Right hindlimb (tissue), 1 donor: Measurements from ENCODE around the gene PNMA8A.

Experiments
- DNase-seq: peaks from one replicate; pipeline ENCODE4 v3.0.0-alpha.2; 2018

Gene PNMA8A

DNA sequence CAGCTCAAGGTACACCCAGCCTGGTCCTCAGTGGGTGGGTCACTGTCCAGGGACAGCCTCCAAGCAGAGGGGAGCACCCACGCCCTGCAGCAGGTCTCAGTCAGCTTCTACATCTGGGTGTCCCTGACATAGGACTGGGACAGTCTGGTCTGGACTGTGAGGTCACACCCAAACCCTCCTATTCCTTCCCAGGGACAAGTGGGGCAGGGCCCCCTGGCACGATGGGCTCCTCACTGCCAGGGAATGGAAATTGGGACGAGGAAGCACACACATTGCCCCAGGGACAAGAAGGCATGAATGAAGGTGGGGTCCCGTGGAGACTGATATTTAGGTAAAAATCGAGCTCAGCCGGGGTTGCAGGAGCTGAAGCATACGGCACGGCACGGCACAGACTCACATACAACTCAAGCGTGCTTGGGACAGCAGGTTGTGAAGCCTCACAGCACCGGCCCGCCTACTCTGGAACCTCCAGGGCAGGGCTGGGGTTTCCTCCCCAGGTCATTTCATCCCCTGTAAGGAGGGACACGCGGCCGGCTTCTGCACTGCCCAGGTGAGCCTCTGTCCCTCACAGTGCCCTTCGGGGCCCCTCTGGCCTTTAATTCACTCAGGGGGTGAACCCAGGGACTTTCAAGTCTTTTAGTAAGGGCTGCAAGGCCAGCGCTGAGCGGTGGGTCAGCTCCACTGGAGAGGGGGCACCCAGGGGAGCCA lies 20.8 kb upstream of the PNMA8A start:
- no peak for DNase-seq

DNA sequence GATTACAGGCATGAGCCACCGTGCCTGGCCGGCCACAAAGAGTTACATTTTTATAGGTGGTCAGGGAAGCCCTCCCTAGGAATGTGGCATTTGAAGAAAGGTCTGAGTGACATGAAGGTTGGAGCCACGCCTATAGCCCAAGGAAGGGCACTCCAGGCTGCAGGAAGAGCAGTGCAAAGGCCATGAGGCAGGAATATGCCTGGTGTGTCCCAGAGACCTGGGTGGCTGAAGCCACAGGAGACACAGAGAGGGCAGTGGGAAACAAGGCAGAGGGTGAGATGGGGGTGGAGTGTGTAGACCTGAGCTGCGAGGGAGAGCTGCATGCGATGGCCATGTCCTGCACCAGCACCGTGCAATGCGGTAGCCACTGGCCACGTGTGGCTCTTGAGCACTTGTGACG lies 19.4 kb upstream of the PNMA8A start:
- no peak for DNase-seq

- peak; percentile 66 for DNase-seq
Observed at GRCh38 chr19:46489445-46490272, 18.3 kb upstream of the PNMA8A start.

DNA sequence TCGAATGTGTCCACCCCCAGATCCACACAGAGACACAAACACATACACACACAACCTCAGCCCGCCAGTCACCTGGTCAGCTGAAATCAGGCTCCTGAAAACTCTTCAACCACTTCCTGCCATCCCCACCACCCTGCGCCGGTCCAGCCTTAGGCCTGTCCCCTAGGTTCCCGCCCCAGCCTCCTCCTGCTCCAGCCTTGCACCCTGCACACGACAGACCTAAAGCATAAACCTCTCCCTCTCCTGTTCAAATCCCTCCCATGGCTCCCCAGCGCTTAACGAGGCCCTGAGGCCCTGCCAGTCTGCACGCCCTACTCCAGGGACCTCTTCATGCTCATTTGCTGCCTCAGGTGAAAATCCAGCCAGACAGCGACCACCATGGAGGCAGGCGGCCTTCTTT lies 17.2 kb upstream of the PNMA8A start:
- DNase-seq, result no peak

GRCh38 chr19:46487802-46488445 lies 16.6 kb upstream of the PNMA8A start:
- peak; percentile 90 for DNase-seq

DNA sequence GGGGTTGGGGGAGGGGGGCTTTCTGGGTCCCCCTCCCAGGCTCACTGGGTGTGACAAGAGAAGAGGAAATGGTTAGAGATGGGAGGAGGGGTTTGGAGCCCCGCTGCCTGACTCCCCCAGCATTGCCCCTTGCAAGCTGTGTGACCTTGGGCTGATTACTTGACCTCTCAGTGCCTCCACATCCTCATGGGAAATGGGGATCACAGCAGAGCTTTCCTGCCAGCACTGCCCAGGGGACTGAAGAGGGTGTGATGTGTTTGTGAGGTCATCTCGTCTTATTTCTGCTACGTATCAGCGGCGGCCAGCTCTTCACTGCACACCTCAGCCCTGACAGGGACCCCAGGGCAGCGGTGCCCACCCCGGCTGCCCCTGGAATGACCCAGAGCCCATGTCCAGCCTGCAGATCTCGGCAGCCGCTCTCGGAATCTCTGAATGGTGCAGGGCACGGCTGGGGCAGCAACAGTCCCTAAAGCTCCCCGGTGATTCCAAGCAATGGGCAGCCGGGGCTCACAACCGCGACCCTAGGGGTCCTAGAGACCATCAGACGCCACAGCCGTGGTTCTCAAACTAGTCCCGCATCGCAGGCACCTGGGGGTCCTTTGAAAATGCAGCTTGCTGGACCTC lies 15.9 kb upstream of the PNMA8A start:
- DNase-seq, result no peak

DNA sequence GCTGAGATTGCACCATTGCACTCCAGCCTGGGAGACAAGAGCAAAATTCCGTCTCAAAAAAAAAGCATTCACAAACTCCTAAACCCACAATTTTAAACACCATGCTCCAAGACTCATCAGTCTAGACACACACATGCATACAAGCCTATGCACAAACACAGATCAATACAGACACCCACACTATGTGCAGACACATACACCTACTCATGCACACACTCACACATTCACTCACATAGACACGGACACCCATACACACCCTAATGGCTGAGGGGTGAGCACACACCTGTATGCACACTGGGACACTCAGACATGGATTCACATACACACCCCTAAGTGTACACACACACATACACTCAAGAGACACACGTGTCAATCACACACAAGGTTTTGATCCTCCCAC lies 15.0 kb upstream of the PNMA8A start:
- no peak for DNase-seq

GRCh38 chr19:46484656-46485055 lies 13.3 kb upstream of the PNMA8A start:
- DNase-seq, result no peak

DNA sequence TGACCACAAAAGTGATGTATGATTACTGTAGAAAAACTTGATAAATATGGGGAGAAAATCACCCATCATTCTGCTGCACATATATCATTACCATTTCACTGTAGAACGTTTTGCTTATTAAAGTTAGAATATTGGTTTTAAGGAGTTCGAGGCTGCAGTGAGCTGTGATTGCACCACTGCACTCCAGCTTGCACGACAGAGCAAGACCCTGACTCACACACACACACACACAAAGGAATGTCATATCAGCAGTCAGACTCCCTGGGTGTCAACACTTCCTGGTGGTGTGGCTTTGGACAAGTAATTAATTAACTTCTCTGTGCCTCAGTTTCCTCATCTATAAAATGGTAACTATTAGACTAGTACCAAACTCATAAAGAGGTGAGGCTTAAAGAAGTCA lies 11.3 kb upstream of the PNMA8A start:
- no peak for DNase-seq

GRCh38 chr19:46481947-46482346 lies 10.6 kb upstream of the PNMA8A start:
- DNase-seq, result peak; percentile 84

DNA sequence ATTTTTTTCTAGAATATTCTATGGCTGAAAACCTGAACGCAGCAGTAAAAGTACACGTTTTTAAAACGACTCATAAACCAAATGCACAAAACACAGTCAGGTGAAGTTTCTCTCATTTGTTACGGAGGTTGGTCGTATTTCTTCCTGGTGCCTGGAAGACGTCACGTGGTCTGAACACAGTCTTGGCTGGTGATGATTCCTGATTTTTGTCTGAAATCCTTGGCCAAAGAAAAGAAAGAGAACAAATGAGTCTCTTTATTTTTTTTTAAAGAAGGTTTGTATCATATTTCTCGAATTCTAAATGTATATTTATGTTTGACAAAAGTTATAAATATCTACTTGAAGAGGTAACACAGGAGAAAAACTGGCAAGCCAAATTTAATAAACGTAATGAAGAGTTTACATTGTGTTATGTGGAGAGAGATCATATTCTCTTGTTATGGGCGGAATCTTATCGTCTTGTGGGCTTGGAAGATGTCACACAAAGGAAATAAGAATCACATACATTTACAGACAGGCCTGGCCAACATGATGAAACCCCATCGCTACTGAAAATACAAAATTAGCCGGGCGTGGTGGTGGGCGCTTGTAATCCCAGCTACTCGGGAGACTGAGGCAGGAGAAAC lies 10.0 kb upstream of the PNMA8A start:
- DNase-seq, result no peak

GRCh38 chr19:46480415-46480814 lies 9.1 kb upstream of the PNMA8A start:
- DNase-seq, result peak; percentile 96

DNA sequence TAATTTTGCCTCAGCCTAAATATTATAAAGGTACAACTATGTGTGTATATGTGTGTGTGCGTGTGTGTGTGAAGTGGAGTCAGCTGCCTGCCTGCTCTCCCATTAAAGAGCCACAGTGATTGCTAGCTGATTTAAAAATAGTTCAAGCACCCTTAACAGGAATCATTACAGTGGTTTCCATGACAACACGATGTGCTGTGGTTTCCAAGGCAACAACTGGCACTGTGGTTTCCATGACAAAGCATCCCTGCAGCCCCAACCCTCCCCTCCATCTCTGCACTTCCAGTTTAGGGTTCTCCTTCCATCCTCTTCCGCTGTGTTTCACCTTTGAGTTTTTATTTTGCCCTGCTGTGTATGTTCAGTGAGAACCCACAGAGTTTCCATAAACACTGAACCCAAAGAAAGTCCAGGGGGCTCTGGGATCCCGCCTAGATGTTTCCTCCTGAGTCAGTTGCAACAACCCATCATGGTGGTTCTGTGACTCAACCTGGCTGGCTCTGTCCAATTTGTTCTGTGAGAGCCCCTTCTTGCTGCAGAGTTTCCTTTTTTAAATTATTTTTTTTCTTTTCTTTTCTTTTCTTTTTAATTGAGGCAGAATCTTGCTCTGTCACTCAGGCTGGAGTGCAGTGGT lies 7.1 kb upstream of the PNMA8A start:
- peak; percentile 73 for DNase-seq

- no peak for DNase-seq
Observed at GRCh38 chr19:46475986-46476385, 4.6 kb upstream of the PNMA8A start.

DNA sequence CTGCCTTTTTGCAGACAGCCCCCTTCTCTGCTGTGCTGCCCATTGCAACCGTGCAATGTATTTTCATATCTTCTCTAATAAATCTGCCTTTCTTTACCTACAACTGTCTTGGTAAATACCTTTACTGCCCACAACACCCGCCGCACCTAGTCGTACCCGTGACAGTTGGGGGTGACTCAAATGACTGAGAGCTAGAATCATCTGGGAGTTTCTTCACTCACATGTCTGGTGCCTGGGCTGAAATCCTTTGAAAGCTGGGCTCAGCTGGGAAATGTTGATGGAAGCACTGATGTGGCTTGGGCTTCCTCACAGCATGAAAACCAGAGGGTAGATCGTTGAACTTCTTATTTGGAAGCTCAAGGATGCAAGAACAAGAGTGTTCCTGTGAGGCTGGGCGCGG lies 2.8 kb upstream of the PNMA8A start:
- no peak for DNase-seq

DNA sequence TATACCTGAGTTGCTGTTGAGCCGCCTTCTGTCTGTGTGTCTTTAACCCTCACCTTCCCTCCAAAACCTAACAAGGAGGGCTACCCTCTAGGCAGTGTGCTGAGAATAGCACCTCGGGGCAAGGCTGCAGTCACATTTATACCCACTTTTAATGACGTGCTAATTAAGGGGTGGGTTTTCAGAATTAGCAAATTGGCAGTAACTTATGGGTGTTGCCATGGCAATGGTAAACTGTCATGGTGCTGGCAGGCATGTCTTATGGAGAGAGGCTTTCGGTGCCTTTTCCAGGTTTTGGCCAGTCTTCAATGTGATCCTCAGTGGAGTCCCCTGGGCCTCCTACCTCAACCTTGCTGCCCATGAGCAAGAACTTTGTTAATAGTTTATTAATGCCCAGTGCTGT lies 1.2 kb upstream of the PNMA8A start:
- DNase-seq, result no peak

GRCh38 chr19:46471811-46472543 lies 614 bp upstream of the PNMA8A start:
- no peak for DNase-seq

GRCh38 chr19:46470376-46470775 lies 987 bp downstream of the PNMA8A start:
- DNase-seq, result no peak

- DNase-seq, result no peak
Observed at GRCh38 chr19:46469541-46470185, 1.7 kb downstream of the PNMA8A start.

- peak; percentile 75 for DNase-seq
Observed at GRCh38 chr19:46466536-46467196, 4.7 kb downstream of the PNMA8A start.

GRCh38 chr19:46463516-46463915 lies 7.8 kb downstream of the PNMA8A start:
- no peak for DNase-seq
